Measurements from ENCODE around the gene MUC20.
"Not testable (repeated sequence)": the region's sequence is repeated elsewhere in the genome, so short reads cannot be mapped to it uniquely, and the experiment has no call there.

The MUC20 gene

DNA sequence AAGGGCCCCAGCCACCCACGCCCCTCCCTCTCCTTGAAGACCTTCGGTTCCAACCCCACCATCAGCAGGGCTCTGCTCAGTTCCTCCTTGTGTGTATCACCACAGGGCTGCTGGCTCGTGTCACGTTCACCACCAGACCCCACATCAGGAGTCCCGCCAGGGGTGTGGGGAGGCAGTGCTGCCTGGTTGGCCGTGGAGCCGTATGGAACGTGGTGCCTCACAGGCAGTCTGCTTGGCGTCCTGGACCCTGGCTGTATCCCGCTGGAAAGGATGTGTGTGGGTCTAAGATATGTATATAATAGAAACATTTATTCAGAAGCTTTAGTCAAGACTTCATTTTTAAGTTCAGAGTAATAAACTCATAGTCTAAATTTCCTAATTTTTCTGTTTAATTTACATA is 40.1 kb upstream of the MUC20 start:
- H4K8ac ChIP-seq (ENCODE audit: low read depth, low read length); H3K23ac ChIP-seq (ENCODE audit: low read length); H2BK5ac ChIP-seq (ENCODE audit: low read depth, low read length, poor library complexity); H2AK5ac ChIP-seq (ENCODE audit: low read length); H3K27me3 ChIP-seq (ENCODE audit: insufficient read depth, low read length); H3K79me2 ChIP-seq (ENCODE audit: control insufficient read depth, insufficient read depth, low read length, poor library complexity); H4K91ac ChIP-seq (ENCODE audit: low read depth, low read length); H3K4ac ChIP-seq (ENCODE audit: low read depth, low read length); DNase-seq; H2BK120ac ChIP-seq (ENCODE audit: insufficient read depth, low read length, poor library complexity); H4K12ac ChIP-seq (ENCODE audit: low read depth, low read length); H3K4me1 ChIP-seq (ENCODE audit: control insufficient read depth in 1 of 2, insufficient read depth in 2 of 2, low read length in 2 of 2); H3K4me2 ChIP-seq (ENCODE audit: low read length); H3K18ac ChIP-seq (ENCODE audit: low read length); H3K27ac ChIP-seq (ENCODE audit: low read depth, low read length); H3K79me1 ChIP-seq (ENCODE audit: low read length); H3K14ac ChIP-seq (ENCODE audit: low read length); H2BK12ac ChIP-seq (ENCODE audit: low read length); H3K4me3 ChIP-seq (ENCODE audit: low read depth, low read length); H2AFZ ChIP-seq (ENCODE audit: insufficient read depth, low read length, poor library complexity); H3K9ac ChIP-seq (ENCODE audit: low read length); H3K9me3 ChIP-seq (ENCODE audit: insufficient read depth, low read depth, low read length): not testable (repeated sequence)
- WGBS (ENCODE audit: extremely low coverage, insufficient coverage, insufficient read length) = no CpG with 5 or more reads among the region's 10 CpGs
- H3K36me3 ChIP-seq (ENCODE audit: control insufficient read depth in 1 of 2, insufficient read depth in 2 of 2, low read length in 2 of 2) = peaks cover 29 to 33% of the 10 kb centered on the region in 2 experiments

DNA sequence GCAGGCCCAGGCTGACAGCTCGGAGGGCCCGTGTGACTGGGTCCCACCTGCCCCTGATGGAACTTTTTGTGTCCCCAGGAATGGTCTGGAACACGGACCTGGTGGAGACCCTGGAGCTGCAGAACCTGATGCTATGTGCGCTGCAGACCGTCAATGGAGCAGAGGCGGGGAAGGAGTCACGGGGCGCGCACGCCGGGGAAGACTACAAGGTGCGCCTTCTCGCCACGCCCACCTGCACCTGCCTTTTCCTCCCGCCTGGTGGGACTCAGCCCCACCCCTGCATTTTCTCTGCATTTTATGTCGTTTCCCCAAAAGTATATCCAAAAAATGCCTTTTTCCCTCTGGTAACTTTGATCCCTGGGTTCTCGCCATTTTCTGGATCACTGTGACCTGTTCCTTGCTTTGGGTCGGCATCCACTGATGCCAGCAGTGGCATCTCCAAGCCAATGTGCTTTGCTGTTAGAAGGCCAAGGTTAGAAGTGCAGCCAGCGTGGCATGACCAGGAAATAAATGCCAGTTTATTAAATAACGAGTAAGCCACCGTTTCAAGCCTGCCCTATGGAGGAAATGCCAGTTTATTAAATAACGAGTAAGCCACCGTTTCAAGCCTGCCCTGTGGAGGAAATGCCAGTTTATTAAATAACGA is 39.2 kb upstream of the MUC20 start:
- not testable (repeated sequence) for H3K4me2 ChIP-seq (ENCODE audit: low read length); H3K27ac ChIP-seq (ENCODE audit: low read depth, low read length); DNase-seq; H3K14ac ChIP-seq (ENCODE audit: low read length); H2BK120ac ChIP-seq (ENCODE audit: insufficient read depth, low read length, poor library complexity); H3K79me2 ChIP-seq (ENCODE audit: control insufficient read depth, insufficient read depth, low read length, poor library complexity); H4K12ac ChIP-seq (ENCODE audit: low read depth, low read length); H4K8ac ChIP-seq (ENCODE audit: low read depth, low read length); H3K27me3 ChIP-seq (ENCODE audit: insufficient read depth, low read length); H3K23ac ChIP-seq (ENCODE audit: low read length); H4K91ac ChIP-seq (ENCODE audit: low read depth, low read length); H3K18ac ChIP-seq (ENCODE audit: low read length); H2AK5ac ChIP-seq (ENCODE audit: low read length); H3K9me3 ChIP-seq (ENCODE audit: insufficient read depth, low read depth, low read length); H3K79me1 ChIP-seq (ENCODE audit: low read length); H3K4ac ChIP-seq (ENCODE audit: low read depth, low read length); H3K9ac ChIP-seq (ENCODE audit: low read length); H2BK12ac ChIP-seq (ENCODE audit: low read length); H2BK5ac ChIP-seq (ENCODE audit: low read depth, low read length, poor library complexity); H2AFZ ChIP-seq (ENCODE audit: insufficient read depth, low read length, poor library complexity); H3K4me3 ChIP-seq (ENCODE audit: low read depth, low read length); H3K4me1 ChIP-seq (ENCODE audit: control insufficient read depth in 1 of 2, insufficient read depth in 2 of 2, low read length in 2 of 2)
- no CpG with 5 or more reads among the region's 24 CpGs for WGBS (ENCODE audit: extremely low coverage, insufficient coverage, insufficient read length)
- H3K36me3 ChIP-seq (ENCODE audit: control insufficient read depth in 1 of 2, insufficient read depth in 2 of 2, low read length in 2 of 2) = peaks cover 33% of the 10 kb centered on the region in 2 experiments

DNA sequence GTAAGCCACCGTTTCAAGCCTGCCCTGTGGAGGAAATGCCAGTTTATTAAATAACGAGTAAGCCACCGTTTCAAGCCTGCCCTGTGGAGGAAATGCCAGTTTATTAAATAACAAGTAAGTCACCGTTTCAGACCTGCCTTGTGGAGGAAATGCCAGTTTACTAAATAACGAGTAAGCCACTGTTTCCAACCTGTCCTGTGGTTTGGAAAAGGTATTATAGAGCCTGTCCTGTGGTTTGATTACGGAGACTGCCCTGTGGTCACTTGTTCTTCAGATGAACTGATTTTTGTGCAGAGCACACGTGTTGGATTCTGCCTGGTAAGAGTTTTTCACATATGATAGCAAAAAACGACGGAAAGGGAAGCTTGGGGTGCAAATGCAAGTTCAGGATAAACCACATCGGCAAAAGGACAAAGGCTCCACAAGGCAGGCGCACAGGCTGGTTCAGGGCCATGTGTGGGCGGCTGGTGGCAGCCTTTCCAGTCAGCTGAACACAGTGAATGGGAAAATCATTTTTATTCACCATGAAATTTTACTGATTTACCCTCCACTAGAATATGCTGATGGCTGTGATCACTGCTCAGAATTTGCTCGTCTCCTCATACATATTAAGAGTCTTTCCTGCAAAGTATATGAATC is 38.6 kb upstream of the MUC20 start:
- not testable (repeated sequence) for H3K4me2 ChIP-seq (ENCODE audit: low read length); H3K27ac ChIP-seq (ENCODE audit: low read depth, low read length); H3K4me1 ChIP-seq (ENCODE audit: control insufficient read depth in 1 of 2, insufficient read depth in 2 of 2, low read length in 2 of 2); H3K4ac ChIP-seq (ENCODE audit: low read depth, low read length); H3K79me1 ChIP-seq (ENCODE audit: low read length); H3K27me3 ChIP-seq (ENCODE audit: insufficient read depth, low read length); H3K14ac ChIP-seq (ENCODE audit: low read length); H4K8ac ChIP-seq (ENCODE audit: low read depth, low read length); H4K91ac ChIP-seq (ENCODE audit: low read depth, low read length); H3K9me3 ChIP-seq (ENCODE audit: insufficient read depth, low read depth, low read length); H3K23ac ChIP-seq (ENCODE audit: low read length); H2AFZ ChIP-seq (ENCODE audit: insufficient read depth, low read length, poor library complexity); H3K4me3 ChIP-seq (ENCODE audit: low read depth, low read length); H3K9ac ChIP-seq (ENCODE audit: low read length); H2BK12ac ChIP-seq (ENCODE audit: low read length); H3K18ac ChIP-seq (ENCODE audit: low read length); H2AK5ac ChIP-seq (ENCODE audit: low read length); H2BK5ac ChIP-seq (ENCODE audit: low read depth, low read length, poor library complexity); H2BK120ac ChIP-seq (ENCODE audit: insufficient read depth, low read length, poor library complexity); H4K12ac ChIP-seq (ENCODE audit: low read depth, low read length); H3K79me2 ChIP-seq (ENCODE audit: control insufficient read depth, insufficient read depth, low read length, poor library complexity); DNase-seq
- WGBS (ENCODE audit: extremely low coverage, insufficient coverage, insufficient read length) = no CpG with 5 or more reads among the region's 13 CpGs
- H3K36me3 ChIP-seq (ENCODE audit: control insufficient read depth in 1 of 2, insufficient read depth in 2 of 2, low read length in 2 of 2) = peaks cover 30 to 33% of the 10 kb centered on the region in 2 experiments

DNA sequence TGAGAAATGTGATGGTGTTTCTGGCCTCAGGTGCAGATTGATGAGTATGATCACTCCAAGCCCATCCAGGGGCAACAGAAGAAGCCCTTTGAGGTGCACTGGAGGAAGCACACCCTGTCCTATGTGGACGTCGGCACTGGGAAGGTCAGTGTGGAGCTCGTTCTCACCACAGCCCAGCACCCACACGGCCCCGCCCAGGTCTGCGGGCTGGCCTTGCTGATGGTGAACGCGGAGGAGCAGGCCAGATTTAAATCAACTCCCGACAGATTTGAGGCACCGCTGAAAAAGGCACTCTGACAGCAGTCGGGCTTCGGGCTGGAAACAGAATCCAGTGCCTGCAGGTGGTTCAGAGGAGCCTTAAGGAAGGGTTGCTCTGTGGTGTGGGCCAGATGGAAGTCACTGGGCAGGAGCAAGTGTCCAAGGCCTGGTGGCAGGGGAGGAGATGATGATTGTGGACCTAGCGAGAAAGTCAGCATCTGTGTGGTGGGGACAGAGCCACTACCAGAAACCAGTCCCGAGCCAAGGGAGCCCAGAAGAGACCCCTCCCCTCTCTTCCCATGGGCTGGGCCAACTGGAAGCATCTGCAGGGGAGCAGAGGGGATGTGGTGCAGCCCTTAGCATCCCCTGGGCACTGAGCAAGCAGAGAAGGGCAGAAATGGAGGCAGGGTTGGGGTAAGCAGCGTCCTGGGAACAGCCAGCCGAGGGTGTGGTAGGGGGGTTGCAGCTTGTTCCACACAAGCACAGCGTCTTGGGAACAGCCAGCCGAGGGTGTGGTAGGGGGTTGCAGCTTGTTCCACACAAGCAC is 36.9 kb upstream of the MUC20 start:
- H4K91ac ChIP-seq (ENCODE audit: low read depth, low read length); H3K23ac ChIP-seq (ENCODE audit: low read length); H3K79me1 ChIP-seq (ENCODE audit: low read length); H2BK5ac ChIP-seq (ENCODE audit: low read depth, low read length, poor library complexity); H3K14ac ChIP-seq (ENCODE audit: low read length); H3K4me1 ChIP-seq (ENCODE audit: control insufficient read depth in 1 of 2, insufficient read depth in 2 of 2, low read length in 2 of 2); H3K4me2 ChIP-seq (ENCODE audit: low read length); H3K4ac ChIP-seq (ENCODE audit: low read depth, low read length); H3K27ac ChIP-seq (ENCODE audit: low read depth, low read length); DNase-seq; H2AK5ac ChIP-seq (ENCODE audit: low read length); H2BK12ac ChIP-seq (ENCODE audit: low read length); H3K9ac ChIP-seq (ENCODE audit: low read length); H4K8ac ChIP-seq (ENCODE audit: low read depth, low read length); H2BK120ac ChIP-seq (ENCODE audit: insufficient read depth, low read length, poor library complexity); H3K79me2 ChIP-seq (ENCODE audit: control insufficient read depth, insufficient read depth, low read length, poor library complexity); H3K18ac ChIP-seq (ENCODE audit: low read length); H4K12ac ChIP-seq (ENCODE audit: low read depth, low read length); H3K27me3 ChIP-seq (ENCODE audit: insufficient read depth, low read length); H3K9me3 ChIP-seq (ENCODE audit: insufficient read depth, low read depth, low read length); H3K4me3 ChIP-seq (ENCODE audit: low read depth, low read length); H2AFZ ChIP-seq (ENCODE audit: insufficient read depth, low read length, poor library complexity): not testable (repeated sequence)
- H3K36me3 ChIP-seq (ENCODE audit: control insufficient read depth in 1 of 2, insufficient read depth in 2 of 2, low read length in 2 of 2) = peaks cover 23 to 25% of the 10 kb centered on the region in 2 experiments
- WGBS (ENCODE audit: extremely low coverage, insufficient coverage, insufficient read length) = no CpG with 5 or more reads among the region's 18 CpGs
